Endodermal cell (in vitro differentiated cells): Measurements from ENCODE around the gene TSPO. TPM values are rescaled to one million over a fixed set of nuclear protein-coding genes. Genes with fewer than 3 reads are reported as not detected.

ENCODE experiments used
- DNase-seq: peaks from one replicate; pipeline ENCODE4 v3.0.0-alpha.2; 2017
- H3K27ac ChIP-seq: 2 replicates; pipeline ENCODE4 v1.5.1; 2013; ENCODE audit warnings: mild to moderate bottlenecking, low read depth, low read length, moderate library complexity
- H3K27me3 ChIP-seq: 2 replicates; pipeline ENCODE4 v1.6.1; 2013; ENCODE audit warnings: mild to moderate bottlenecking, low read length, moderate library complexity; ENCODE audit not compliant: insufficient read depth, control insufficient read depth, poor library complexity, severe bottlenecking
- H3K36me3 ChIP-seq: 2 replicates; pipeline ENCODE4 v1.7.0; 2013; ENCODE audit warnings: mild to moderate bottlenecking, low read length, moderate library complexity; ENCODE audit not compliant: control insufficient read depth, insufficient read depth
- H3K4me1 ChIP-seq: one replicate; pipeline ENCODE4 v1.7.0; 2013; ENCODE audit warnings: low read length; ENCODE audit not compliant: control insufficient read depth, insufficient read depth
- H3K4me3 ChIP-seq: 2 replicates; pipeline ENCODE4 v1.5.1; 2013; ENCODE audit warnings: mild to moderate bottlenecking, low read length, moderate library complexity
- H3K9ac ChIP-seq: 2 replicates; pipeline ENCODE4 v1.6.1; 2013; ENCODE audit warnings: mild to moderate bottlenecking, low read length, moderate library complexity; ENCODE audit not compliant: poor library complexity, severe bottlenecking; ENCODE audit errors: extremely low read depth
- H3K9me3 ChIP-seq: 2 replicates; pipeline ENCODE4 v1.6.1; 2013; ENCODE audit warnings: mild to moderate bottlenecking, low read length, moderate library complexity; ENCODE audit not compliant: control insufficient read depth
- H3K27ac Mint-ChIP-seq: 2 replicates; pipeline ENCODE4 v1.8.0; 2020; ENCODE audit warnings: mixed read lengths
- H3K27me3 Mint-ChIP-seq: 2 replicates; pipeline ENCODE4 v1.8.0; 2021; ENCODE audit warnings: mild to moderate bottlenecking, mixed read lengths; ENCODE audit not compliant: insufficient read depth
- H3K36me3 Mint-ChIP-seq: 2 replicates; pipeline ENCODE4 v1.8.0; 2020; ENCODE audit warnings: low read depth, mixed read lengths
- H3K4me1 Mint-ChIP-seq: 2 replicates; pipeline ENCODE4 v1.8.0; 2020; ENCODE audit warnings: mixed read lengths
- H3K4me3 Mint-ChIP-seq: 2 replicates; pipeline ENCODE4 v1.8.0; 2020; ENCODE audit warnings: mild to moderate bottlenecking, moderate library complexity, mixed read lengths
- H3K9me3 Mint-ChIP-seq: 2 replicates; pipeline ENCODE4 v1.8.0; 2020; ENCODE audit warnings: mild to moderate bottlenecking, mixed read lengths
- WGBS, 2 experiments: methylation state at CpG; one replicate each; pipeline versions ENCODE4 v1.1.5 to v1.1.7; 2013; ENCODE audit warnings: missing lambda C conversion rate in 2 of 2, mixed read lengths in 1 of 2; ENCODE audit not compliant: insufficient coverage in 1 of 2, insufficient read length in 1 of 2; 5-methylcytosine and 5-hydroxymethylcytosine counted together
- total RNA-seq, 2 donors: library from RNA; stranded (reverse); fragmentation: NEBNext Ultra II Directional in 1 of 2; extraction: Animal tissue kit (Norgen Biotek cat#: 25700) in 1 of 2; gene quantifications; 2 replicates in 1 of 2; 3 replicates in 1 of 2; pipeline ENCODE4 v1.2.1, GENCODE V29; 2021
- TF ChIP-seq, protein P1 (sequence below): fragments of 200-600 bp; sonication (generic); conservative IDR thresholded peaks from 2 replicates; pipeline ENCODE4 v1.5.0; 2021; ENCODE audit warnings: antibody characterized with exemption, mild to moderate bottlenecking

TSPO gene
- total RNA-seq, 2 donors from 2014 or later = 9.6 to 12.3 TPM

DNA sequence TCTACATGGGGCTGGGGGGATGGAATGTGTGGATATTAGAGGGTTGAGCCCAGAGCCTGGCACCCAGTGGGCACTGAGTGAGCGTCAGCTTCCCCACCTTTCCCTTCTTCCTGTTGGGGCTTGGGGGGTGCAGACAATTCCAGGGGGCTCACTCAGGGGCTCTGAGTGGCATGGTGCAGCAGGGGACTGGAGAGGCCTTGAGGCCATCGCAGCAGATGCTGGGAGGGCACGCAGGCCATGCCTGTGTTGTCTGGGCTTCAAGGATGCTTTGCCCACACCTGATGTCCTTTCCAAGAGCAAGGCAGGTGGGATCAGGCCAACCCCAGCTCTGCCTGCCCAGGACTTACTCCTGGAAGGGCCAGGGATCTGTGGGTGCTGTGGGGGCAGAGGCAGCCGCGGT is 46.8 kb downstream of the TSPO start:
- WGBS, 2 experiments = 93% methylated on average over 5 of the region's 5 CpGs; no CpG with 5 or more reads in 1 of the 2 experiments
- no peak overlapping the region for H3K27ac Mint-ChIP-seq
- no peak overlapping the region for H3K27ac ChIP-seq
- no peak for DNase-seq
- no peak overlapping the region for H3K4me3 Mint-ChIP-seq
- TF ChIP-seq, protein P1, sequence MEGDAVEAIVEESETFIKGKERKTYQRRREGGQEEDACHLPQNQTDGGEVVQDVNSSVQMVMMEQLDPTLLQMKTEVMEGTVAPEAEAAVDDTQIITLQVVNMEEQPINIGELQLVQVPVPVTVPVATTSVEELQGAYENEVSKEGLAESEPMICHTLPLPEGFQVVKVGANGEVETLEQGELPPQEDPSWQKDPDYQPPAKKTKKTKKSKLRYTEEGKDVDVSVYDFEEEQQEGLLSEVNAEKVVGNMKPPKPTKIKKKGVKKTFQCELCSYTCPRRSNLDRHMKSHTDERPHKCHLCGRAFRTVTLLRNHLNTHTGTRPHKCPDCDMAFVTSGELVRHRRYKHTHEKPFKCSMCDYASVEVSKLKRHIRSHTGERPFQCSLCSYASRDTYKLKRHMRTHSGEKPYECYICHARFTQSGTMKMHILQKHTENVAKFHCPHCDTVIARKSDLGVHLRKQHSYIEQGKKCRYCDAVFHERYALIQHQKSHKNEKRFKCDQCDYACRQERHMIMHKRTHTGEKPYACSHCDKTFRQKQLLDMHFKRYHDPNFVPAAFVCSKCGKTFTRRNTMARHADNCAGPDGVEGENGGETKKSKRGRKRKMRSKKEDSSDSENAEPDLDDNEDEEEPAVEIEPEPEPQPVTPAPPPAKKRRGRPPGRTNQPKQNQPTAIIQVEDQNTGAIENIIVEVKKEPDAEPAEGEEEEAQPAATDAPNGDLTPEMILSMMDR = no peak
- no peak overlapping the region for H3K4me3 ChIP-seq
- no peaks in the 10 kb centered on the region for H3K9me3 ChIP-seq
- no peaks in the 10 kb centered on the region for H3K27me3 ChIP-seq
- no peak overlapping the region for H3K9ac ChIP-seq
- peaks cover 2% of the 10 kb centered on the region for H3K4me1 Mint-ChIP-seq
- H3K4me1 ChIP-seq = no peaks in the 10 kb centered on the region
- H3K36me3 ChIP-seq = no peaks in the 10 kb centered on the region
- peaks cover 5% of the 10 kb centered on the region for H3K27me3 Mint-ChIP-seq
- H3K9me3 Mint-ChIP-seq = no peaks in the 10 kb centered on the region
- no peaks in the 10 kb centered on the region for H3K36me3 Mint-ChIP-seq

DNA sequence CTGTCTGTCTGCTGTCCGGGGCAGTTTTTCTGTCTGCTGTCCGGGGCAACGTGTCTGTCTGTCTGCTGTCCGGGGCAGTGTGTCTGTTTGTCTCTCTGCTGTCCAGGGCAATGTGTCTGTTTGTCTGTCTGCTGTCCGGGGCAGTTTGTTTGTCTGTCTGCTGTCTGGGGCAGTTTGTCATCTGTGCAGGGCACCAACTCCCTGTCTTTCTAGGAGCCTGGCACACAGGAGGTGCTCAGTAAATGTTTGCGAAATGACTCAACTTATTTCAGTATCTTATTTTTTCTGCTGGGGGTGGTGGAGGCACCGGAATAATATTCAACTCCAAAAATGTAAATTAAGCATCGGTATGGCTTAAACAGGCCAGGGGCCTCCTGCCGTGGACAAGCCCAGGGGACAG is 47.6 kb downstream of the TSPO start:
- Histone ChIP-seq H3K27me3 (no peaks in the 10 kb centered on the region), H3K4me1 (no peaks in the 10 kb centered on the region), H3K4me3 (no peak overlapping the region), H3K36me3 (no peaks in the 10 kb centered on the region), H3K27ac (no peak overlapping the region), H3K9me3 (no peaks in the 10 kb centered on the region), H3K9ac (no peak overlapping the region)
- peaks cover 2% of the 10 kb centered on the region for H3K4me1 Mint-ChIP-seq
- TF ChIP-seq, protein P1 = no peak
- peaks cover 5% of the 10 kb centered on the region for H3K27me3 Mint-ChIP-seq
- H3K27ac Mint-ChIP-seq = no peak overlapping the region
- WGBS, 2 experiments = 92 to 98% methylated on average over 8 to 9 of the region's 9 CpGs
- no peak for DNase-seq
- no peaks in the 10 kb centered on the region for H3K36me3 Mint-ChIP-seq
- no peak overlapping the region for H3K4me3 Mint-ChIP-seq
- no peaks in the 10 kb centered on the region for H3K9me3 Mint-ChIP-seq

- H3K36me3 ChIP-seq = no peaks in the 10 kb centered on the region
- Mint-ChIP-seq H3K36me3 (no peaks in the 10 kb centered on the region), H3K27ac (no peak overlapping the region), H3K4me3 (no peak overlapping the region), H3K27me3 (peaks cover 5% of the 10 kb centered on the region), H3K9me3 (no peaks in the 10 kb centered on the region), H3K4me1 (peaks cover 2% of the 10 kb centered on the region)
- no peak for DNase-seq
- no peak overlapping the region for H3K4me3 ChIP-seq
- no peaks in the 10 kb centered on the region for H3K27me3 ChIP-seq
- no peaks in the 10 kb centered on the region for H3K4me1 ChIP-seq
- no peak overlapping the region for H3K9ac ChIP-seq
- H3K9me3 ChIP-seq = no peaks in the 10 kb centered on the region
- TF ChIP-seq, protein P1 = no peak
- WGBS, 2 experiments = 93 to 98% methylated on average over 5 to 11 of the region's 11 CpGs
- no peak overlapping the region for H3K27ac ChIP-seq
These were observed 48.2 kb downstream of the TSPO start for GRCh38 chr22:43199541-43199940.
